ENCODE data around the gene SYNGR1. TPM values are rescaled to one million over a fixed set of nuclear protein-coding genes. Genes with fewer than 3 reads are reported as not detected.
"Not testable (repeated sequence)": the region's sequence is repeated elsewhere in the genome, so short reads cannot be mapped to it uniquely, and the experiment has no call there.

Gene SYNGR1
- total RNA-seq, 1 experiment from 2014 or later: 17.8 TPM

DNA sequence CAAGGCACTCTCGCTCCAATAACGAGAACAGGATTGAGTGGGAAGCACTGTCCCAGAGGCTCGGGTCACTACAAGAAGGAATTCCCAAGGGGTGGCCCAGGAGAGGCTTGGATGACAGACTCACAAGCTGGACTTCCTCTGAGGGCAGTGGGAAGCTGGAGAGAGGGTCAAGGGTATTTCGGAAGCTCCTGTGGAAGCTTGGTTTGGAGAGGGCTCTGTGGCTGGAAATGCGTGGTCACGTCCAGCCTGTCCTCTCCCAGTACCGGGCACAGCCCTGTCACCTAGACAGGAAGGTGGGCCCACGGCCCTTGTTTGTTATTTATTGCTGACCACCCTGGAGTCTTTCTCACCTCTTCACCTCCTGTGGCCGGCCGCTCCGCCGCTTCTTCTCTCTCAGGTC lies 5.3 kb downstream of the SYNGR1 start:
- Histone ChIP-seq H3K27me3 (ENCODE audit: control insufficient read depth, insufficient read depth, low read length) (no peaks in the 10 kb centered on the region), H3K27ac (ENCODE audit: low read length) (no peak overlapping the region), H3K4me1 (ENCODE audit: control insufficient read depth, insufficient read depth, low read length) (peaks cover 19% of the 10 kb centered on the region), H3K9me3 (ENCODE audit: control insufficient read depth, insufficient read depth, low read depth, low read length) (no peaks in the 10 kb centered on the region), H3K36me3 (ENCODE audit: control insufficient read depth, insufficient read depth, low read length) (no peaks in the 10 kb centered on the region), H3K4me3 (ENCODE audit: low read depth in 2 of 2, low read length in 2 of 2) (no peak overlapping the region)
- DNase-seq (ENCODE audit: low read depth, low spot score) (no peak), ATAC-seq (no peak)
- in situ Hi-C loops (cut with HindIII; ENCODE audit: low pct_unique_long_range_greater_than_20kb, low sequenced_read_pairs) (no loop called here), intact Hi-C loops (cut with micrococcal nuclease; ENCODE audit: unreplicated experiment) (no loop called here)
- BruUV-seq (replicated peaks): no TSS peak
- POLR2A ChIA-PET: no interaction called here
- TF ChIP-seq, protein P1, sequence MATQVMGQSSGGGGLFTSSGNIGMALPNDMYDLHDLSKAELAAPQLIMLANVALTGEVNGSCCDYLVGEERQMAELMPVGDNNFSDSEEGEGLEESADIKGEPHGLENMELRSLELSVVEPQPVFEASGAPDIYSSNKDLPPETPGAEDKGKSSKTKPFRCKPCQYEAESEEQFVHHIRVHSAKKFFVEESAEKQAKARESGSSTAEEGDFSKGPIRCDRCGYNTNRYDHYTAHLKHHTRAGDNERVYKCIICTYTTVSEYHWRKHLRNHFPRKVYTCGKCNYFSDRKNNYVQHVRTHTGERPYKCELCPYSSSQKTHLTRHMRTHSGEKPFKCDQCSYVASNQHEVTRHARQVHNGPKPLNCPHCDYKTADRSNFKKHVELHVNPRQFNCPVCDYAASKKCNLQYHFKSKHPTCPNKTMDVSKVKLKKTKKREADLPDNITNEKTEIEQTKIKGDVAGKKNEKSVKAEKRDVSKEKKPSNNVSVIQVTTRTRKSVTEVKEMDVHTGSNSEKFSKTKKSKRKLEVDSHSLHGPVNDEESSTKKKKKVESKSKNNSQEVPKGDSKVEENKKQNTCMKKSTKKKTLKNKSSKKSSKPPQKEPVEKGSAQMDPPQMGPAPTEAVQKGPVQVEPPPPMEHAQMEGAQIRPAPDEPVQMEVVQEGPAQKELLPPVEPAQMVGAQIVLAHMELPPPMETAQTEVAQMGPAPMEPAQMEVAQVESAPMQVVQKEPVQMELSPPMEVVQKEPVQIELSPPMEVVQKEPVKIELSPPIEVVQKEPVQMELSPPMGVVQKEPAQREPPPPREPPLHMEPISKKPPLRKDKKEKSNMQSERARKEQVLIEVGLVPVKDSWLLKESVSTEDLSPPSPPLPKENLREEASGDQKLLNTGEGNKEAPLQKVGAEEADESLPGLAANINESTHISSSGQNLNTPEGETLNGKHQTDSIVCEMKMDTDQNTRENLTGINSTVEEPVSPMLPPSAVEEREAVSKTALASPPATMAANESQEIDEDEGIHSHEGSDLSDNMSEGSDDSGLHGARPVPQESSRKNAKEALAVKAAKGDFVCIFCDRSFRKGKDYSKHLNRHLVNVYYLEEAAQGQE (IDR thresholded peaks at IDR 0.05; ENCODE audit: insufficient read depth in 1 of 2, low read depth in 2 of 2, low read length in 1 of 2): no peak
- TF ChIP-seq, protein P2, sequence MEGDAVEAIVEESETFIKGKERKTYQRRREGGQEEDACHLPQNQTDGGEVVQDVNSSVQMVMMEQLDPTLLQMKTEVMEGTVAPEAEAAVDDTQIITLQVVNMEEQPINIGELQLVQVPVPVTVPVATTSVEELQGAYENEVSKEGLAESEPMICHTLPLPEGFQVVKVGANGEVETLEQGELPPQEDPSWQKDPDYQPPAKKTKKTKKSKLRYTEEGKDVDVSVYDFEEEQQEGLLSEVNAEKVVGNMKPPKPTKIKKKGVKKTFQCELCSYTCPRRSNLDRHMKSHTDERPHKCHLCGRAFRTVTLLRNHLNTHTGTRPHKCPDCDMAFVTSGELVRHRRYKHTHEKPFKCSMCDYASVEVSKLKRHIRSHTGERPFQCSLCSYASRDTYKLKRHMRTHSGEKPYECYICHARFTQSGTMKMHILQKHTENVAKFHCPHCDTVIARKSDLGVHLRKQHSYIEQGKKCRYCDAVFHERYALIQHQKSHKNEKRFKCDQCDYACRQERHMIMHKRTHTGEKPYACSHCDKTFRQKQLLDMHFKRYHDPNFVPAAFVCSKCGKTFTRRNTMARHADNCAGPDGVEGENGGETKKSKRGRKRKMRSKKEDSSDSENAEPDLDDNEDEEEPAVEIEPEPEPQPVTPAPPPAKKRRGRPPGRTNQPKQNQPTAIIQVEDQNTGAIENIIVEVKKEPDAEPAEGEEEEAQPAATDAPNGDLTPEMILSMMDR (IDR thresholded peaks at IDR 0.05): no peak
- TF ChIP-seq TCF7L2 (IDR thresholded peaks at IDR 0.05; ENCODE audit: low read depth, low read length) (no peak), SIN3A (IDR thresholded peaks at IDR 0.05; ENCODE audit: borderline replicate concordance, insufficient read depth, low read depth, low read length) (no peak), POLR2AphosphoS5 (IDR thresholded peaks at IDR 0.05; ENCODE audit: low read depth, low read length) (no peak)
- CTCF ChIA-PET: interaction anchor here (0.6 kb wide), 1 partner anchor 578 kb away, joined by 4 read pairs; no protein-coding TSS in a partner anchor

DNA sequence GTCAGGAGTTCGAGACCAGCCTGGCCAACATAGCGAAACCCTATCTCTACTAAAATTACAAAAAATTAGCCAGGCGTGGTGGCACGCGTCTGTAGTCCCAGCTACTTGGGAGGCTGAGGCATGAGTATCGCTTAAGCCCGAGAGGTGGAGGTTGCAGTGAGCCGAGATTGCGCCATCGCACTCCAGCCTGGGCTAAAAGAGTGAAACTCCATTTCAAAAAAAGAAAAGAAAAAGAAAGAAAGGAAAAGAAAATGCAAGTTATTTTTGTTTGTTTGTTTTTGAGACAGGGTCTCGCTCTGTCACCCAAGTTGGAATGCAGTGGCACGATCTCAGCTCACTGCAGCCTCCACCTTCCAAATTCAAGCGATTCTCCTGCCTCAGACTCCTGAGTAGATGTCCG lies 6.0 kb downstream of the SYNGR1 start:
- H3K9me3 ChIP-seq (ENCODE audit: control insufficient read depth, insufficient read depth, low read depth, low read length); H3K27me3 ChIP-seq (ENCODE audit: control insufficient read depth, insufficient read depth, low read length); H3K36me3 ChIP-seq (ENCODE audit: control insufficient read depth, insufficient read depth, low read length); CTCF ChIA-PET; DNase-seq (ENCODE audit: low read depth, low spot score); BruUV-seq (replicated peaks); in situ Hi-C loops (cut with HindIII; ENCODE audit: low pct_unique_long_range_greater_than_20kb, low sequenced_read_pairs); intact Hi-C loops (cut with micrococcal nuclease; ENCODE audit: unreplicated experiment); H3K4me3 ChIP-seq (ENCODE audit: low read depth in 2 of 2, low read length in 2 of 2); POLR2A ChIA-PET; H3K27ac ChIP-seq (ENCODE audit: low read length); ATAC-seq: not testable (repeated sequence)
- H3K4me1 ChIP-seq (ENCODE audit: control insufficient read depth, insufficient read depth, low read length): peaks cover 14% of the 10 kb centered on the region

DNA sequence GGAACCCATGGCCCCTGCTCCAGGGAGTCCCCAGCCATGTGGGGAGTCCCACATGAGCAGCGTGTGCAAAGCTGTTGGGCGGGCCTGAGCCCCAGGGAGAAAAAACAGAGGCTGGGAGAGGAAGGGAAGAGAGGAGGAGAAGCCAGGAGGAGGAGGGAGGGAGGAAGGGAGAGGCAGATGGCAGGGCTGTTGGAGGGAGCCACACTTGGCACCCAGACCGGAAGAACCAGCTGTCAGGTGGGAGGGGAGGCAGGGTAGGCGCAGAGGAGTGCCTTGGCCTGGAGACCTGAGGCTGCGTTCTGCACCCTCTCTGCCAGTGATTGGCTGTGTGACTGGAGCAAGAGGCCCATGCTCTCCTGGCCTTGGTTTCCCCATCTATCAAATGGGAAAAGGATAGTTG lies 6.7 kb downstream of the SYNGR1 start:
- in situ Hi-C loops (cut with HindIII; ENCODE audit: low pct_unique_long_range_greater_than_20kb, low sequenced_read_pairs): no loop called here
- Histone ChIP-seq H3K4me1 (ENCODE audit: control insufficient read depth, insufficient read depth, low read length) (peaks cover 7% of the 10 kb centered on the region), H3K27ac (ENCODE audit: low read length) (no peak overlapping the region), H3K9me3 (ENCODE audit: control insufficient read depth, insufficient read depth, low read depth, low read length) (no peaks in the 10 kb centered on the region), H3K36me3 (ENCODE audit: control insufficient read depth, insufficient read depth, low read length) (no peaks in the 10 kb centered on the region), H3K4me3 (ENCODE audit: low read depth in 2 of 2, low read length in 2 of 2) (no peak overlapping the region), H3K27me3 (ENCODE audit: control insufficient read depth, insufficient read depth, low read length) (no peaks in the 10 kb centered on the region)
- BruUV-seq (replicated peaks): no TSS peak
- no peak for ATAC-seq
- TF ChIP-seq TCF7L2 (IDR thresholded peaks at IDR 0.05; ENCODE audit: low read depth, low read length) (no peak), POLR2AphosphoS5 (IDR thresholded peaks at IDR 0.05; ENCODE audit: low read depth, low read length) (no peak), SIN3A (IDR thresholded peaks at IDR 0.05; ENCODE audit: borderline replicate concordance, insufficient read depth, low read depth, low read length) (no peak)
- TF ChIP-seq, protein P2 (IDR thresholded peaks at IDR 0.05): no peak
- no peak for DNase-seq (ENCODE audit: low read depth, low spot score)
- CTCF ChIA-PET: no interaction called here
- POLR2A ChIA-PET: no interaction called here
- intact Hi-C loops (cut with micrococcal nuclease; ENCODE audit: unreplicated experiment): no loop called here

DNA sequence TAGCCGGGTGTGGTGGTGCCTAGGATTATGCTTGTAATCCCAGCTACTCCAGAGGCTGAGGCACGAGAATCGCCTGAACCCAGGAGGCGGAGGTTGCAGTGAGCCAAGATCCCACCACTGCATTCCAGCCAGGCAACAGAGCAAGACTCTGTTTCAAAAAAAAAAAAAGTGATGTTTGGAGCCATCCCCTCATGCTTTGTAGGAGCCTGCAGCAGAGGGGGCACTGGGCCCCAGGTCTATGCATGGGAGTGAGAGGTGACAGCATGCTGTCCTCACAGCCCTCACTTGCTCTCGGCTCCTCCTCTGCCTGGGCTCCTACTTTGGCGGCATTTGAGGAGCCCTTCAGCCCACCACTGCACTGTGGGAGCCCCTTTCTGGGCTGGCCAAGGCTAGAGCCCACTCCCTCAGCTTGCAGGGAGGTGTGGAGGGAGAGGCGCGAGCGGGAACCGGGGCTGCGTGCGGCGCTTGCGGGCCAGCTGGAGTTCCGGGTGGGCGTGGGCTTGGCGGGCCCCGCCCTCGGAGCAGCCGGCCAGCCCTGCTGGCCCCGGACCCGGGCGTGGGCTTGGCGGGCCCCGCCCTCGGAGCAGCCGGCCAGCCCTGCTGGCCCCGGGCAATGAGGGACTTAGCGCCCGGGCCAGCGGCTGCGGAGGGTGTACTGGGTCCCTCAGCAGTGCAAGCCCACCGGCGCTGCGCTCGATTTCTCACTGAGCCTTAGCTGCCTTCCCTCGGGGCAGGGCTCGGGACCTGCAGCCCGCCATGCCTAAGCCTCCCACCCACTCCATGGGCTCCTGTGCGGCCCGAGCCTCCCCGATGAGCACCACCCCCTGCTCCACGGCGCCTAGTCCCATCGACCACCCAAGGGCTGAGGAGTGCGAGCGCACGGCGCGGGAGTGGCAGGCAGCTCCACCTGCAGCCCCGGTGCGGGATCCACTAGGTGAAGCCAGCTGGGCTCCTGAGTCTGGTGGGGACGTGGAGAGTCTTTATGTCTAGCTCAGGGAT lies 7.6 kb downstream of the SYNGR1 start:
- H3K27me3 ChIP-seq (ENCODE audit: control insufficient read depth, insufficient read depth, low read length); H3K36me3 ChIP-seq (ENCODE audit: control insufficient read depth, insufficient read depth, low read length); intact Hi-C loops (cut with micrococcal nuclease; ENCODE audit: unreplicated experiment); H3K27ac ChIP-seq (ENCODE audit: low read length); BruUV-seq (replicated peaks); POLR2A ChIA-PET; H3K9me3 ChIP-seq (ENCODE audit: control insufficient read depth, insufficient read depth, low read depth, low read length); in situ Hi-C loops (cut with HindIII; ENCODE audit: low pct_unique_long_range_greater_than_20kb, low sequenced_read_pairs); H3K4me3 ChIP-seq (ENCODE audit: low read depth in 2 of 2, low read length in 2 of 2); DNase-seq (ENCODE audit: low read depth, low spot score); H3K4me1 ChIP-seq (ENCODE audit: control insufficient read depth, insufficient read depth, low read length); ATAC-seq: not testable (repeated sequence)
- CTCF ChIA-PET: interaction anchor here (1.2 kb wide), 1 partner anchor 14 kb away, joined by 3 read pairs; no protein-coding TSS in a partner anchor
